ENCODE results near the gene TAF4.

GRCh38 chr20:61966492-61967244 lies 99.0 kb downstream of the TAF4 start:
- no peak for TF ChIP-seq TAF1 (IDR thresholded peaks at IDR 0.05; ENCODE audit: low read depth)
- no peak for TF ChIP-seq CTCF (IDR thresholded peaks at IDR 0.05; ENCODE audit: poor library complexity, severe bottlenecking)
- no peak for TF ChIP-seq POLR2AphosphoS5 (IDR thresholded peaks at IDR 0.05)
- TF ChIP-seq RAD21 (conservative IDR thresholded peaks at IDR 0.05): no peak
- TF ChIP-seq REST (IDR thresholded peaks at IDR 0.05; ENCODE audit: borderline replicate concordance): no peak
- no peak for TF ChIP-seq EP300 (conservative IDR thresholded peaks at IDR 0.05; ENCODE audit: poor library complexity, severe bottlenecking)
